ENCODE results near the gene FBLN1.

Gene FBLN1

DNA sequence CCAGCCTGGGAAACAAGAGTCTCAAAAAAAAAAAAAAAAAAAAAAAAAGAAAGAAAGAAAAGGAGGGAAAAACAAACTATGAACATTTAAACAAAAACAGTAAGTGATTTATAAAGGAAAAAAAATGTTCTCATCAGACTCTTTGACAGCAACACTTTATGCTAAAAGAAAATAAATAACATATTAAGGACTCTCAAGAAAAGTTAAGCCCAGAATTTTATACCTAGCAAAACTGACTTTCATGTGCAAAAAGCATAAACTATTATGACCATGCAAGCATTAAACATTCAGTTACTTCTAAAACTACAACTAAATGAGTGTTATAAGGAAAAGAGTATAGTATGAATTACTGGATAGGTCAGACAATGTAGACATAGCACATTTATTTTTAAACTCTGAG, 68.4 kb downstream of the FBLN1 start:
- no peak for DNase-seq (ENCODE audit: low spot score)

DNA sequence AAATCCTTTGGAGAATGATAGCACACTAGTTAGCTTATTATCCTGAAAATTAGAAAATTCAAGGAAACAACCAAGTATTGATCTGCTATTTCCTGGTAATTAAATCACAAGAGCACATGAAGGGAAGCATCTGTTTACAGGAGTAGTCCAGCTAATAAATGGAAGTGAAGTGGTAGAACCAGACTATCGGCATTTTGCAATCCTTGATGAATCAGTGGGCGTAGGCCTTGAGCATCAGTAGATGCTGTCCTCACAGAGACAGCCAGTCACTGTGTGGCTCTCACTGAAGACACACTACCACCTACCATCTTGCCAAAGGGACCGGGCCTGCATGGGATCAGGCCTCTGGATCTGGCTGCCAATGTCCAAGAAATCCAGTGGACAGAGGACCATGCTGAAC, 69.8 kb downstream of the FBLN1 start:
- no peak for DNase-seq (ENCODE audit: low spot score)

- no peak for DNase-seq (ENCODE audit: low spot score)
Observed at GRCh38 chr22:45574069-45574703, 71.5 kb downstream of the FBLN1 start.

DNA sequence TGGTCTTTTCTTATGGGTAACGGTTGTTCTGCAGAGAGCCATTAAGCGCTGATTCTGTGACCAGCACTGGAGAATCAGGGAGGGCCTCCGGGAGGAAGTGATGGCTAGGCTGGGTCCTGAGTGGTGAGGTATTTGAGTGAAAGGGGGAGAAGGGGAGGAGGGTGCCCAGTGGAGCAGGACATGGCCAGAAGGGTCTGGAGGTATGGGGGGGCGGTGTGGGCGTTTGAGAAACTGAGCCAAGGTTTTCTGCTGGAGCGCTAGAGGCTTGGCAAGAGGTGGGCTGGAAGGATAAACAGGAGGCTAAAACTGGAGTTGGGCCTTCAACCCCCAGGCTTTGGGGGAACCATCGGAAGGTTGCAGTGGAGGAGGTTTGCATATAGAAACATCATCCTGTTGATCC, 72.5 kb downstream of the FBLN1 start:
- no peak for DNase-seq (ENCODE audit: low spot score)

DNA sequence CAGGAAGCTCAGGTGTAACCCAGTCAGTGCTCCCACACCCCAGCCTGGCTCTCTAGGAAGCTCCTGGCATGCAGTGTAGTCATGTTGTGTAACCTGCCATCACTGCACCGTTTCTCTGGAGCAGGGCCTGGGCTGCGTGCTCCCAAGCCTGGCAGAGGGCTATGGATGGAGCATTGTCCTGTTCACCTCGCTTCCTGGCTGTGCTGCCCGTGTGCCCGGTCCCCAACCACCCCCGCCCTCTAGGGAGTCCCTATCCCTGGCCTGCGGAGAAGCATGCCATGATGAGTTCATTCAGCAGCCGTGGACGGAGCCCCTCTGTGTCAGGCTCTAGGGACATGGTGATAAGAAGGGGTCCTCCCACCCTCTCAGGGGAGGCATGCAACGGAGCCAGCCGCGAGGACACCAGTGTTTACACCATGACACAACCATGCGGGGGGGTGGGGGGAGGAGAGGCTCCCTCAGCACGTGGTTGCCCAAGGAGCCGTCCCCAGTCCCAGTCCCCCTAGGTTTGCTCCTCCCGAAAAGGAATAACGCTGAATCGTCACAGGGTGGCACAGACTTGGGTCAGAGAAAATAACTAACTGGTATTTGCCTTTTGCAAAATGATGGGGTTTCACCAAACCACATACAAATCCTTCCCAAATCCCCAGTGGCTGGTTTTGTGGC, 73.1 kb downstream of the FBLN1 start:
- DNase-seq (ENCODE audit: low spot score) = no peak

- DNase-seq (ENCODE audit: low spot score) = no peak
Observed at GRCh38 chr22:45576273-45576625, 73.6 kb downstream of the FBLN1 start.

GRCh38 chr22:45576730-45577464, 74.2 kb downstream of the FBLN1 start:
- DNase-seq (ENCODE audit: low spot score) = no peak

DNA sequence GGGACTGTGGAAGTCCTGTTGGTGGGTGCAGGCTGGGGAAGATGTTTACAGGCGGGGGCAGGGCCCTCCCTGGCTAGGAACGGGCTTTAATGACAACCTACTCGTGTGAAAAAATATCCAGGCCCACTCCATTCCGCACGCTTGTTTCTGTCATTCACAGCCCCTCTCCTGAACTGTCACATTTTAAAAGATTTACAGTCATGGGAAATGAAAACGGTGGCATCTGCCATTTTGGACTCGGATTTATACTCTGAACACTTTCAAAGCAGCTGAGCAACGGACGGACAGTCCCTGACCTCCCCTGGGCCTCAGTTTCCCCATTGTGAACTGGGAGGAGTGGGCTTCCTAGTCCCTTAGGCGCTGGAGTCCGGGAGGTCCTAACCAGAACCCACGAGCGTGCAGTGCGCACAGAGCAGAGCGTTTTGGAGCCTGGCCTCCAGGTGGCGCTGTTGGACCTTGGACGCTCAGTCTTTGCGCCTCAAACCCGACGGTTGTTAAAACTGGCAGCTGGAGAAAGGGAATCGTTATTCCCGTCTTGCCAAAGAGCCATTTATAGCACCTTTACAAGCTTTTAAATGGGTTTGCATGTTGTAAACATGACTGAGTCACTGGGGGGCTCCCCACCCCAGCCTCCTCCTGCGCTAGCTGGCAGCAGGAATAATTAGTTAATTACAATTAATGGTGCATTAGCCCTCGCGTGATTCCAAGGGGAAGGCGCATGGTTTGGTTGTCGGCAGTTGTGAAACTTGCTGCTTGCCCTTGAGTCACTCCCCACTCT, 75.3 kb downstream of the FBLN1 start:
- DNase-seq (ENCODE audit: low spot score) = peak; percentile 82

DNA sequence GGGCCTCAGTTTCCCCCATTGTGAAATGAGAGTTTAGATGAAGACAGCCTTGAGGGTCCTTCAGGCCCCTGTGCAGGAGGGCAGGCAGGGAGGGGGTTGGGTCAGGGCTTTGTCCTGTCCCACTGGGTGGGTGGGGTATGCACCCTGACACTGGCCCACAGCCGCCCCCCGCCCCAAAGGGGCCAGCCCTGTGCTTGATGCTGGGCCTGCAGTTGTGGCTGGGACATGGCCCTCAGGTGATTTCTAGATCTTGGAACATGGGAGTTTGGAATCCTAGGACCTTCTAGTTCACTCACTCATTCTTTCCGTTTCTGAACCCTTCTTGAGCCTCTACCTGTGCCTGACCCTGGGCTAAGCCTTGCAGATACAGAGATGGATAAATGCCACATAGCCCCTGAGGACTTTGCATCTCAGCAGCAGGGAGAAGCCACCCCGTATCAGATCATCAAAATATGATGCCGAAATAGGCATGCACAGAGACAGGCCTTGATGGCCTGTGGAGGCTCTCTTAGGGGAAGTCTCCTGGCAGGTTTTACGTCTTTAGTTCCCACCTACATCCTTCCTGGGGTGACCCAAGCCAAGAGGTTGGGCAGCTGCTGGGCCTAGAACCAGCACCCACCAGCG, 76.0 kb downstream of the FBLN1 start:
- no peak for DNase-seq (ENCODE audit: low spot score)

- no peak for DNase-seq (ENCODE audit: low spot score)
Observed at GRCh38 chr22:45579306-45579705, 76.6 kb downstream of the FBLN1 start.

GRCh38 chr22:45579806-45580725, 77.4 kb downstream of the FBLN1 start:
- no peak for DNase-seq (ENCODE audit: low spot score)

GRCh38 chr22:45580726-45581381, 78.2 kb downstream of the FBLN1 start:
- no peak for DNase-seq (ENCODE audit: low spot score)

- no peak for DNase-seq (ENCODE audit: low spot score)
Observed at GRCh38 chr22:45581549-45582080, 78.9 kb downstream of the FBLN1 start.

DNA sequence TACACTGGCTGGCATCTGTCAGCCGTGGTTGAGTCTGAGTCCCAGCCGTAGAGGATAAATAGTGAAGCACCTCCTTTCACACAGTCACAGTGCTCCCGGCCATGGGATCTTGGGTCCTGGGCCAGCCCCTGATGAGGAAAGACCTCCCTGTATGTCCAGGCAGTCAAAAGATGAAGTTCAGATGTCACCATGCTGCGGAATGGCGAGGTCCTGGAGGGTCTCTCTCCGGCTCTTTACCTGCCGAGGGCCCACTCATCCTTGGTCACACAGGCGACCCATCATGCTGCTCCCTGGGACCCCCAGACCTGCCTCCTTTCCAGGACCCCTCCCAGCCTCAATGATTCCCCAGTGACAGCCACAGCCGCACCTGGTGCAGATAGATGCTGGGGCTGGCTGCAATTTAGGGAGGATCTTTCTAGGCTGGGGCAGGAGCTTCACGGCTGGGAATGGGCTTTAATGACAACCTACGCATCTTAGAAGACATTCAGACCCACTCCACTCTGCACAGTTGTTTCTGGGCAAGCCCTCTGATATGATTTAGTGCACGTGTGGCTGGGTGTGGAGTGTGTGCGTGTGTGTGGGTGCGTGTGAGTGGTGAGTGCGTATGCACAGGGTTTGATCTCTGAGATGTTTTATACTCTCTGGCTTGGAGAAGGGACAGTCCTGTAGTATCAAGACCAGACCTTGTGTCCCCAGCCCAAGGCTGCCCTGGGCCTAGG, 79.7 kb downstream of the FBLN1 start:
- DNase-seq (ENCODE audit: low spot score) = no peak

DNA sequence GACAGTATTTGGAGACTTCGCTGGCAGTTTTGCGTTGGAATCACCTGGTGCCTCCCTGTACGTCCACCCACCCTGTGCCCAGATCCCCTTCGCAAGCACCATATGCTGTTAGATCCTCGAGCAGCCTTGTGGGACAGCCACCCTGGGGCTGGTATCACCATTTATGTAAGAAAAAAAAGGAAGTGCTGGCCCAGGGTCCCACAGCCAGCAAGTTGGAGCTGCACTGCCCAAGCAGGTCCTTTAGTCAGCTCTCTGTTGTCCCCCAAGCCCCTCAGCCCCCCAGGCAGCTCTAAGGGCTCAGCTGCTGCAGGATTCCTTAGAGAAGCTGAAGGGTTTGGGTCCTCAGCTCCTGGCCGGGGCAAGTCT, 80.3 kb downstream of the FBLN1 start:
- DNase-seq (ENCODE audit: low spot score) = no peak

- DNase-seq (ENCODE audit: low spot score) = peak; percentile 11
Observed at GRCh38 chr22:45583504-45583903, 80.8 kb downstream of the FBLN1 start.

- no peak for DNase-seq (ENCODE audit: low spot score)
Observed at GRCh38 chr22:45584121-45584570, 81.5 kb downstream of the FBLN1 start.

GRCh38 chr22:45584621-45585436, 82.1 kb downstream of the FBLN1 start:
- no peak for DNase-seq (ENCODE audit: low spot score)

- no peak for DNase-seq (ENCODE audit: low spot score)
Observed at GRCh38 chr22:45585437-45585755, 82.7 kb downstream of the FBLN1 start.

Data from activated CD4-positive, alpha-beta T cell treated with anti-CD3 and anti-CD28 coated beads, Interleukin-2, Interleukin-4, amounts not matched to agents 100 ng/mL and 50 ng/mL, durations not matched to agents 16 hours and 8 hours (primary cell).